ENCODE data around the gene NRCAM. TPM values are rescaled to one million over a fixed set of nuclear protein-coding genes. Genes with fewer than 3 reads are reported as not detected.

NRCAM gene
- total RNA-seq, 1 experiment from 2014 or later = not detected

DNA sequence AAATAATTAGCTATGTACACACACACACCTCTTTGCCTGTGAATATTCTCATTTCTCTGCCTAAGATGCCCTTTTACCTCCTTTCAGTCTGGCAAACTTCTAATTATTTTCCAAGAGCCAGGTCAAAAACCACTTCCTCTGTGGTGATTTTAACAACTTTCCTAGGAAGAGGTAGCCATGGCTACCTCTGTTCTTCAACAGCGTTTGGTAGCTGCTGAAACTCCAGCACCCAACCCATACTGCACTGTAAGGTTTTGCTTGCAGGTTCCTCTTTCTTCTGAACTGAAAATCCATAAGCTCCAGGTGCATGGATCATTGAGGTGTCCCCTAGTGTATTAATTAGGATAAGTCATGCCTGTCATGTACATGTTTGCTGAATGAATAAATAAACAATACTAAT is 25.6 kb downstream of the NRCAM start:
- Histone ChIP-seq H3K9me3 (ENCODE audit: low read length) (no peaks in the 10 kb centered on the region), H3K4me2 (ENCODE audit: low read depth, low read length, poor library complexity, severe bottlenecking) (no peak overlapping the region), H3K36me3 (ENCODE audit: insufficient read depth, low read length) (no peaks in the 10 kb centered on the region), H3K4me3 (ENCODE audit: low read length) (no peak overlapping the region), H3K9ac (ENCODE audit: low read length) (no peak overlapping the region), H4K20me1 (ENCODE audit: insufficient read depth, low read depth, low read length) (no peaks in the 10 kb centered on the region), H3K79me2 (ENCODE audit: low read length) (no peaks in the 10 kb centered on the region), H3K27ac (ENCODE audit: low read length) (no peak overlapping the region), H2AFZ (ENCODE audit: low read length) (no peak overlapping the region), H3K9me2 (replicated peaks; ENCODE audit: insufficient read depth, low read length) (no peaks in the 10 kb centered on the region), H3K27me3 (ENCODE audit: low read length) (no peaks in the 10 kb centered on the region), H3K4me1 (ENCODE audit: low read length) (no peaks in the 10 kb centered on the region)
- DNase-seq = no peak

- Histone ChIP-seq H3K9me2 (replicated peaks; ENCODE audit: insufficient read depth, low read length) (no peaks in the 10 kb centered on the region), H3K27ac (ENCODE audit: low read length) (no peak overlapping the region), H3K9me3 (ENCODE audit: low read length) (no peaks in the 10 kb centered on the region), H3K79me2 (ENCODE audit: low read length) (no peaks in the 10 kb centered on the region), H4K20me1 (ENCODE audit: insufficient read depth, low read depth, low read length) (no peaks in the 10 kb centered on the region), H3K36me3 (ENCODE audit: insufficient read depth, low read length) (no peaks in the 10 kb centered on the region), H3K4me1 (ENCODE audit: low read length) (no peaks in the 10 kb centered on the region), H3K27me3 (ENCODE audit: low read length) (no peaks in the 10 kb centered on the region), H3K4me2 (ENCODE audit: low read depth, low read length, poor library complexity, severe bottlenecking) (no peak overlapping the region), H2AFZ (ENCODE audit: low read length) (no peak overlapping the region), H3K9ac (ENCODE audit: low read length) (no peak overlapping the region), H3K4me3 (ENCODE audit: low read length) (no peak overlapping the region)
- DNase-seq = no peak
Measured at GRCh38 chr7:108427766-108428165, 28.5 kb downstream of the NRCAM start.

DNA sequence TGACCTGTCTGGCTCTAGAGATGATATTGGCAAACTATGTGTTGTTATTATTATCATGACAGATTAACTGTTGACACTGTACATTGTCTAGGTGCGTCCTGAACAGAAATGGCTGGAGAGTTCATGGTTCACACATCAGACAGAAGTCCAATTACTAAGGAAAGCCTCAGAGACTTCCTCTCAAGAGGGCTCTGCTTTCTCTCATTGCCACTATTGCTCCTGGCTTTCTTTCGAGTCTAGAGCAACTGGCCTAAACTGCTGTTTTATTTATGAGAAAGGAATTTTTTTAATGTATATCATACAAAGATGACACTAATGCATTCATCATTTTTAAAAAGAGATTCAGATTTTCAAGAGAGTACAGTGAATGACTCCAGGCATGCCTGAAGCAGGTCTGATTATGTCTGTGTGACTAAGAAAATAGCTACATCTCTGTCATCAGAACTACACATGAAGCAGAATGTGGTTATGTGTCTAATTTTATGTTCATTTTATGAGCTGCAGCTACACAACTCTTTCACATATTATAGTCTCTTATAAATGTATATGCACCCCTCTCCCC is 30.4 kb downstream of the NRCAM start:
- no peaks in the 10 kb centered on the region for H3K36me3 ChIP-seq (ENCODE audit: insufficient read depth, low read length)
- no peak overlapping the region for H3K4me2 ChIP-seq (ENCODE audit: low read depth, low read length, poor library complexity, severe bottlenecking)
- H3K9me3 ChIP-seq (ENCODE audit: low read length) = no peaks in the 10 kb centered on the region
- no peaks in the 10 kb centered on the region for H3K27me3 ChIP-seq (ENCODE audit: low read length)
- DNase-seq = no peak
- no peaks in the 10 kb centered on the region for H3K9me2 ChIP-seq (replicated peaks; ENCODE audit: insufficient read depth, low read length)
- no peaks in the 10 kb centered on the region for H3K79me2 ChIP-seq (ENCODE audit: low read length)
- no peak overlapping the region for H2AFZ ChIP-seq (ENCODE audit: low read length)
- no peaks in the 10 kb centered on the region for H4K20me1 ChIP-seq (ENCODE audit: insufficient read depth, low read depth, low read length)
- H3K4me1 ChIP-seq (ENCODE audit: low read length) = no peaks in the 10 kb centered on the region
- no peak overlapping the region for H3K9ac ChIP-seq (ENCODE audit: low read length)
- H3K27ac ChIP-seq (ENCODE audit: low read length) = no peak overlapping the region
- H3K4me3 ChIP-seq (ENCODE audit: low read length) = no peak overlapping the region

DNA sequence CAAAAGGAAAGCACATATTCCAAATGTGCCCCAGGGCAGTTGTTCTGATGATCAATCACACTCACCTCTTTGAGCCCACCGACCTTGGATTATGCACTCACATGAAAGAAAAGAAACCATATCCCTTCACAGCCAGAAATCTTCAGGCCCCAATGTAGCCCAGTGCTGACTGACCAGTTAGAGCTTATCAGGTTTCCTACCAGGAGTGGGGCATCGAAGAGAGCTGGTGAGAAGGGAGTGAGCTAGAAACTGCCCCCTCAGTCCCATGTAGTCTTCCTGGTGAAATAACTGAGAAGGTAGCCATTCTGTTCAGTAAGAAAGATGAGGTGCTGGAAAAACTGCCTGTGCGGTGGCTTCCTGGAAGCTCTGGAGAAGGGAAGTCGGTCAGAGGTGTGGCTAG is 32.2 kb downstream of the NRCAM start:
- Histone ChIP-seq H3K4me1 (ENCODE audit: low read length) (no peaks in the 10 kb centered on the region), H2AFZ (ENCODE audit: low read length) (no peak overlapping the region), H3K79me2 (ENCODE audit: low read length) (no peaks in the 10 kb centered on the region), H3K36me3 (ENCODE audit: insufficient read depth, low read length) (no peaks in the 10 kb centered on the region), H3K9me2 (replicated peaks; ENCODE audit: insufficient read depth, low read length) (no peaks in the 10 kb centered on the region), H3K9ac (ENCODE audit: low read length) (no peak overlapping the region), H3K4me2 (ENCODE audit: low read depth, low read length, poor library complexity, severe bottlenecking) (no peak overlapping the region), H4K20me1 (ENCODE audit: insufficient read depth, low read depth, low read length) (no peaks in the 10 kb centered on the region), H3K27ac (ENCODE audit: low read length) (no peak overlapping the region), H3K9me3 (ENCODE audit: low read length) (no peaks in the 10 kb centered on the region), H3K4me3 (ENCODE audit: low read length) (no peak overlapping the region), H3K27me3 (ENCODE audit: low read length) (no peaks in the 10 kb centered on the region)
- no peak for DNase-seq

DNA sequence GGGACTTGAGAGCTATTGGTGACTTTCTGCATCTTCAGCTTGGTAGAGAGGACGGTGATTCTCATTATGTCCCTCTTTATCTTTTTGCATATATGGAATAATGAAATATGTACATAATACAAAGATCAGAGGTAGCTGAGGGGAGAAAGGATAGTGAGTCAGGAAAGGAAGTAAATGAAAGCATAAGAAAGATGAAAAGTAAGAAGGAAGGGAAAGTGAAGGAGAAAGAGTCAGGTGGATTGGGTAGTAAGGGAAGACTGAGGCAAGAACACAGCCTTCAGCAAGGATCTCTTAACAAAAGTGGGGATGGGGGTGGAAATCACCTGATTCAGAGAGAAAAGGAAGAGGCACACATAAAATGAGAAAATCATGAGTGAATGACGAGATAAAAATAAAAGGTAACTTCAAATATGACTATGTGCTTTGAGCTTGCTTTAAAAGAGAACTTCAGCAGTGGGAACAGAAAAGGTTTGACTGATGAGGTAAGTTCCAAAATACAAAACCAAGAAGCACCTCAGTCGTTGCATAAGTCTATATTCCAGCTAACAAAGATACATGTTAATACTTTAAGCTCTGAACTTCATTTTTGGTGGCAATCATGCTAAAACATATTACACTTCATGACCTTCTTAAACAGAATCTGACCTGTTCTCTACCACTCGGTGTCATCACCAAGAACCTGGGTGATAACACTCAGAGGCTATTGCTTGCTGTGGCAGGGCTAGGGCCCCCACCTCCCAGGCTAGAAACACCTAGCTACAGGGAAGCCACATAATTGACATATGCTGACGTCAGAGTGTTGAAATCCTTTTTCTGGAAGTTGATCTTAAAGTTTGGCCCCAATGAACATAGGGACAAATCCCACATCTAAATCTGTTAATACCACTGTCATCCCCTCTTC is 32.9 kb downstream of the NRCAM start:
- Histone ChIP-seq H4K20me1 (ENCODE audit: insufficient read depth, low read depth, low read length) (no peaks in the 10 kb centered on the region), H3K4me1 (ENCODE audit: low read length) (no peaks in the 10 kb centered on the region), H3K36me3 (ENCODE audit: insufficient read depth, low read length) (no peaks in the 10 kb centered on the region), H3K4me2 (ENCODE audit: low read depth, low read length, poor library complexity, severe bottlenecking) (no peak overlapping the region), H3K79me2 (ENCODE audit: low read length) (no peaks in the 10 kb centered on the region), H3K4me3 (ENCODE audit: low read length) (no peak overlapping the region), H3K9me3 (ENCODE audit: low read length) (no peaks in the 10 kb centered on the region), H3K27me3 (ENCODE audit: low read length) (no peaks in the 10 kb centered on the region), H3K27ac (ENCODE audit: low read length) (no peak overlapping the region), H3K9ac (ENCODE audit: low read length) (no peak overlapping the region), H3K9me2 (replicated peaks; ENCODE audit: insufficient read depth, low read length) (no peaks in the 10 kb centered on the region), H2AFZ (ENCODE audit: low read length) (no peak overlapping the region)
- no peak for DNase-seq

DNA sequence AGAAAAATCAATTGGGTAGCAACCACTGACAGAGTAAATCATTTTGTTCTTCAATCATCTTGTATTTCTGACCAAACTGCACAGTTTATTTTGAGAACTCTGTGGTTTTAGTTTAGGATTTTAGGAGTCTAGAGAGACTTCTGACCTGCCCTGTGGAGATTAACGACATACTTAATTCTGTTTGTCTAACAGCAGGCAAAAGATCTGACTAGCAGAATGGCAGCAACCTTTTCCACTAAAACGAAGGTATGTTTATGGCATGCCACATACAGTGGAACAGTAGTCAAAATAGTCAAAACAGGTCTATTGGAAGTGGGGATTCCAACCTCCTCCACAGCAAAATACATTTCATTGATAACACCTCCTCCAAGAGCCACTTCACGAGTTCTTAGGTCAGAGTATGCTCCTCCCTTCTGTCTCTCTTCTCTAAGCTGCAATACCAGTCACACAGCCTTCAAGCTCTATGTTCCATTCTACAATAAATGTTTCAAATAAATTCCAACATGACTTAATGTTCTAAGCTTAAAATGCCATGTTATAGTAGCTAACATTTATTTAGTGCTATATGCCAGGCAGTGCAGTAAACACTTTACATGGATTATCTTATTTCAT is 34.4 kb downstream of the NRCAM start:
- DNase-seq = no peak
- H3K4me1 ChIP-seq (ENCODE audit: low read length) = no peaks in the 10 kb centered on the region
- no peak overlapping the region for H3K9ac ChIP-seq (ENCODE audit: low read length)
- no peak overlapping the region for H2AFZ ChIP-seq (ENCODE audit: low read length)
- no peaks in the 10 kb centered on the region for H3K27me3 ChIP-seq (ENCODE audit: low read length)
- H3K4me2 ChIP-seq (ENCODE audit: low read depth, low read length, poor library complexity, severe bottlenecking) = no peak overlapping the region
- no peak overlapping the region for H3K27ac ChIP-seq (ENCODE audit: low read length)
- H3K36me3 ChIP-seq (ENCODE audit: insufficient read depth, low read length) = no peaks in the 10 kb centered on the region
- H3K9me2 ChIP-seq (replicated peaks; ENCODE audit: insufficient read depth, low read length) = no peaks in the 10 kb centered on the region
- no peaks in the 10 kb centered on the region for H4K20me1 ChIP-seq (ENCODE audit: insufficient read depth, low read depth, low read length)
- no peaks in the 10 kb centered on the region for H3K9me3 ChIP-seq (ENCODE audit: low read length)
- no peaks in the 10 kb centered on the region for H3K79me2 ChIP-seq (ENCODE audit: low read length)
- no peak overlapping the region for H3K4me3 ChIP-seq (ENCODE audit: low read length)

DNA sequence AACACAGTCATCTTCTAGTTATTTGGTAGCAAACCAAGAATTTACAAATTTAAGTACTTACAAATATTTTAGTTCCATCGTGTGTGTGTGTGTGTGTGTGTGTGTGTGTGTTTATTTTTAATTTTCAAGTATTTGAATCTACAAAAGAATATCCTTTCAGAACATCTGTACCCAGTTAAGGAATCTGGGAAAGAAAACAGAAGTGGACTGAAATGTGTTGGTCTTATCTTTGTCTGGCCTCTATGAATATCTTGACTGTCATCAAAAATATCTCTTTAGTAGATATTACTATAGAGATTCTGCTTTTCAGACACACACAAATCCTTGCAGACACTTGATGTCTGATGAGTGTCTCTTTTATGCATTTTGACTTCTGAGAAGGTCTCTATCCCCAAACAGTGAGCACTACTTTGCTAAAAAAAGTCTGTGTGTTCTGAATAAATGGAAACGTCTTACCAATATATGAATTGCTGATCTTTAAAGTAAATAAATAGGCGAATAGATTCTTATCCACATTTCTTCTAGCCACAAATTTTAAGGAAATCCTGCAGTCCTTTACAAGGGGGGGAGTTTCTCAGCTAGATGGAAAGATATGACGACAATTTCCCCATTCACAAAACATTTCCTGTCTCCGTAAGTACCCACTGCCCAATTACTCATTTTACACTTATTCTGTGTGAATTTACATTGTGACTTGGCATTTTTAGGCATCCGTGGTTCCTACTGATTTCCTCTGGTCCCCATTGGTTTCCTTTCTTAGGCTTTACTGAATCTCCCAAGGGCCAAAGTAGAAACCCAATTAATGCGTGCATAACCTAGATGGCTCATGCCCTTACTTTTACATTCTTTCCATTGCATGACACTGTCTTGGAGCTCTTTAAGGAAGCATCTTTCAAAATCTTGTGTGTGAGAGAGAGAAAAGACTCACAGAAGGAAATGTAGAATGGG is 36.0 kb downstream of the NRCAM start:
- H3K4me2 ChIP-seq (ENCODE audit: low read depth, low read length, poor library complexity, severe bottlenecking) = no peak overlapping the region
- peaks cover 7% of the 10 kb centered on the region for H3K4me1 ChIP-seq (ENCODE audit: low read length)
- H3K9ac ChIP-seq (ENCODE audit: low read length) = no peak overlapping the region
- H3K9me3 ChIP-seq (ENCODE audit: low read length) = no peaks in the 10 kb centered on the region
- H3K79me2 ChIP-seq (ENCODE audit: low read length) = no peaks in the 10 kb centered on the region
- H3K27ac ChIP-seq (ENCODE audit: low read length) = no peak overlapping the region
- no peaks in the 10 kb centered on the region for H3K36me3 ChIP-seq (ENCODE audit: insufficient read depth, low read length)
- H3K27me3 ChIP-seq (ENCODE audit: low read length) = no peaks in the 10 kb centered on the region
- H4K20me1 ChIP-seq (ENCODE audit: insufficient read depth, low read depth, low read length) = no peaks in the 10 kb centered on the region
- H3K9me2 ChIP-seq (replicated peaks; ENCODE audit: insufficient read depth, low read length) = no peaks in the 10 kb centered on the region
- DNase-seq = no peak
- H3K4me3 ChIP-seq (ENCODE audit: low read length) = no peak overlapping the region
- H2AFZ ChIP-seq (ENCODE audit: low read length) = no peak overlapping the region
